ENCODE measurements around the gene NT5C3A.
"Not testable (repeated sequence)": the region's sequence is repeated elsewhere in the genome, so short reads cannot be mapped to it uniquely, and the experiment has no call there.

The NT5C3A gene

GRCh38 chr7:33040803-33041516 lies 21.6 kb downstream of the NT5C3A start:
- peak; percentile 26 to 82 (median 58) for DNase-seq

- DNase-seq, result no peak
Measured at GRCh38 chr7:33039903-33040292, 22.7 kb downstream of the NT5C3A start.

- peak in 1 of 5 donors; percentile 25 for DNase-seq
Measured at GRCh38 chr7:33039257-33039902, 23.2 kb downstream of the NT5C3A start.

- DNase-seq, result no peak
Measured at GRCh38 chr7:33038639-33039038, 23.9 kb downstream of the NT5C3A start.

GRCh38 chr7:33035776-33036175 lies 26.8 kb downstream of the NT5C3A start:
- DNase-seq, result no peak

- DNase-seq, result no peak
Measured at GRCh38 chr7:33024189-33024757, 38.3 kb downstream of the NT5C3A start.

GRCh38 chr7:33012364-33012763 lies 50.2 kb downstream of the NT5C3A start:
- DNase-seq, result no peak

- no peak for DNase-seq
Measured at GRCh38 chr7:33009734-33010133, 52.8 kb downstream of the NT5C3A start.

GRCh38 chr7:33005690-33006089 lies 56.9 kb downstream of the NT5C3A start:
- DNase-seq, result not testable (repeated sequence)

- DNase-seq, result not testable (repeated sequence)
Measured at GRCh38 chr7:33005193-33005592, 57.4 kb downstream of the NT5C3A start.

- DNase-seq, result not testable (repeated sequence)
Measured at GRCh38 chr7:33004104-33004616, 58.4 kb downstream of the NT5C3A start.

GRCh38 chr7:33003111-33003510 lies 59.5 kb downstream of the NT5C3A start:
- DNase-seq, result not testable (repeated sequence)

- not testable (repeated sequence) for DNase-seq
Measured at GRCh38 chr7:32999380-32999779, 63.2 kb downstream of the NT5C3A start.

GRCh38 chr7:32998361-32999171 lies 64.0 kb downstream of the NT5C3A start:
- DNase-seq, result not testable (repeated sequence)

- not testable (repeated sequence) for DNase-seq
Measured at GRCh38 chr7:32997956-32998355, 64.6 kb downstream of the NT5C3A start.

GRCh38 chr7:32992750-32993149 lies 69.8 kb downstream of the NT5C3A start:
- not testable (repeated sequence) for DNase-seq

- DNase-seq, result not testable (repeated sequence)
Measured at GRCh38 chr7:32991975-32992700, 70.4 kb downstream of the NT5C3A start.

- DNase-seq, result not testable (repeated sequence)
Measured at GRCh38 chr7:32991068-32991585, 71.4 kb downstream of the NT5C3A start.

- peak in 1 of 5 donors; percentile 28 for DNase-seq
Measured at GRCh38 chr7:32988148-32988547, 74.4 kb downstream of the NT5C3A start.

- DNase-seq, result not testable (repeated sequence)
Measured at GRCh38 chr7:32979902-32980301, 82.7 kb downstream of the NT5C3A start.

- not testable (repeated sequence) for DNase-seq
Measured at GRCh38 chr7:32979246-32979645, 83.3 kb downstream of the NT5C3A start.

GRCh38 chr7:32977159-32977558 lies 85.4 kb downstream of the NT5C3A start:
- DNase-seq, result not testable (repeated sequence)
